ENCODE results near the gene ACVR1B.

The ACVR1B gene

GRCh38 chr12:52026263-52026662 is 74.8 kb downstream of the ACVR1B start:
- Histone ChIP-seq H3K36me3 (ENCODE audit: control insufficient read depth in 2 of 2, insufficient read depth in 1 of 2, low read length in 2 of 2) (no peaks in the 10 kb centered on the region), H3K27ac (ENCODE audit: extremely low read depth, low read depth, low read length) (no peak overlapping the region), H3K4me3 (ENCODE audit: low read depth, low read length) (no peak overlapping the region), H3K4me1 (ENCODE audit: control insufficient read depth, insufficient read depth, low read length) (peaks cover 7% of the 10 kb centered on the region; the same call in 1 of the 2 replicates), H3K9me3 (ENCODE audit: control insufficient read depth, insufficient read depth, low read depth, low read length) (no peaks in the 10 kb centered on the region)
- ChIA-PET CTCF (interaction anchor here (0.6 to 16.1 kb wide), 38 partner anchors 8 to 1593 kb away, joined by 3 to 794 read pairs (median 9); partner anchors contain the start of genes ATG101, NR4A1, SMIM41 and TAMALIN), POLR2A (interaction anchor here (1.4 to 3.1 kb wide), 4 partner anchors 20 to 56 kb away, joined by 4 to 24 read pairs (median 10); partner anchors contain the start of genes ATG101, NR4A1 and TAMALIN)
- TF ChIP-seq EGR2 (tag by site-specific recombination; IDR thresholded peaks at IDR 0.05; ENCODE audit: low read depth) (no peak), SP7 (tag by site-specific recombination; IDR thresholded peaks at IDR 0.05) (peak; percentile 94), SETDB1 (IDR thresholded peaks at IDR 0.05; ENCODE audit: insufficient read length, low read length) (no peak), ZBTB17 (tag by site-specific recombination; IDR thresholded peaks at IDR 0.05) (no peak), ZNF521 (tag by site-specific recombination; IDR thresholded peaks at IDR 0.05) (no peak), ZNF366 (tag by site-specific recombination; conservative IDR thresholded peaks at IDR 0.05) (peak; percentile 18; the same call in 1 of the 2 replicates), ZNF629 (tag by site-specific recombination; IDR thresholded peaks at IDR 0.05) (peak; percentile 14; the same call in 1 of the 2 replicates), HOXA7 (CRISPR knock-in tag; IDR thresholded peaks at IDR 0.05; ENCODE audit: borderline replicate concordance) (no peak), ZBTB20 (tag by site-specific recombination; IDR thresholded peaks at IDR 0.05) (no peak), ZNF530 (tag by site-specific recombination; IDR thresholded peaks at IDR 0.05; ENCODE audit: low read depth) (no peak), ZBTB21 (tag by site-specific recombination; IDR thresholded peaks at IDR 0.05) (no peak), ZBTB48 (tag by site-specific recombination; IDR thresholded peaks at IDR 0.05) (no peak), ZNF280D (tag by site-specific recombination; IDR thresholded peaks at IDR 0.05) (no peak), SP3 (tag by site-specific recombination; IDR thresholded peaks at IDR 0.05) (no peak), ZNF133 (tag by site-specific recombination; IDR thresholded peaks at IDR 0.05) (no peak), MZF1 (tag by site-specific recombination; IDR thresholded peaks at IDR 0.05; ENCODE audit: borderline replicate concordance) (no peak), ZNF776 (tag by site-specific recombination; IDR thresholded peaks at IDR 0.05; ENCODE audit: borderline replicate concordance) (no peak), HOXD13 (CRISPR knock-in tag; IDR thresholded peaks at IDR 0.05; ENCODE audit: borderline replicate concordance) (no peak)

GRCh38 chr12:52027085-52027843 is 75.8 kb downstream of the ACVR1B start:
- H3K27ac ChIP-seq (ENCODE audit: extremely low read depth, low read depth, low read length): no peak overlapping the region
- ChIA-PET CTCF (interaction anchor here (0.6 to 16.1 kb wide), 11 partner anchors 12 to 141 kb away, joined by 3 to 794 read pairs (median 76); partner anchors contain the start of genes ATG101, SMIM41 and TAMALIN), POLR2A (interaction anchor here (2.4 to 3.1 kb wide), 2 partner anchors 24 to 42 kb away, joined by 8 to 24 read pairs; partner anchors contain the start of genes ATG101 and NR4A1)
- H3K36me3 ChIP-seq (ENCODE audit: control insufficient read depth in 2 of 2, insufficient read depth in 1 of 2, low read length in 2 of 2): no peaks in the 10 kb centered on the region
- H3K4me1 ChIP-seq (ENCODE audit: control insufficient read depth, insufficient read depth, low read length): peaks cover 7% of the 10 kb centered on the region
- no peaks in the 10 kb centered on the region for H3K9me3 ChIP-seq (ENCODE audit: control insufficient read depth, insufficient read depth, low read depth, low read length)
- TF ChIP-seq EGR2 (tag by site-specific recombination; IDR thresholded peaks at IDR 0.05; ENCODE audit: low read depth) (0 out of 2 replicates have a peak, but pooled peaks have one; percentile 4), ZIC2 (tag by site-specific recombination; IDR thresholded peaks at IDR 0.05) (0 out of 2 replicates have a peak, but pooled peaks have one; percentile 12), KLF17 (tag by site-specific recombination; IDR thresholded peaks at IDR 0.05) (0 out of 2 replicates have a peak, but pooled peaks have one; percentile 18), GLIS1 (tag by site-specific recombination; IDR thresholded peaks at IDR 0.05) (peak; percentile 70), ZSCAN18 (tag by site-specific recombination; IDR thresholded peaks at IDR 0.05) (no peak)
- H3K4me3 ChIP-seq (ENCODE audit: low read depth, low read length): no peak overlapping the region

All from HEK293 (cell line).